Hepatocyte (in vitro differentiated cells): ENCODE results near the gene ARSK. TPM values are rescaled to one million over a fixed set of nuclear protein-coding genes. Genes with fewer than 3 reads are reported as not detected.

Experiments used
- DNase-seq: peaks from one replicate; pipeline ENCODE4 v3.0.0-alpha.2; 2016; ENCODE audit warnings: low spot score
- H2AFZ ChIP-seq: fragments of 200-600 bp; sonication (generic); 2 replicates; pipeline ENCODE4 v1.6.0; 2016; ENCODE audit warnings: antibody characterized with exemption, mild to moderate bottlenecking
- H3K27ac ChIP-seq: fragments of 200-600 bp; sonication (generic); 2 replicates; pipeline ENCODE4 v1.5.1; 2016; ENCODE audit warnings: mild to moderate bottlenecking
- H3K27me3 ChIP-seq: fragments of 200-600 bp; sonication (generic); 2 replicates; pipeline ENCODE4 v1.6.1; 2016
- H3K36me3 ChIP-seq: fragments of 200-600 bp; sonication (generic); replicated peaks from 2 replicates; pipeline ENCODE4 v1.5.1; 2016; ENCODE audit warnings: low read depth; ENCODE audit not compliant: insufficient read depth
- H3K4me1 ChIP-seq: fragments of 200-600 bp; sonication (generic); 2 replicates; pipeline ENCODE4 v1.5.1; 2016; ENCODE audit warnings: mild to moderate bottlenecking, moderate library complexity; ENCODE audit not compliant: insufficient read depth
- H3K4me2 ChIP-seq: fragments of 200-600 bp; sonication (generic); 2 replicates; pipeline ENCODE4 v1.6.0; 2016
- H3K4me3 ChIP-seq: fragments of 200-600 bp; sonication (generic); 2 replicates; pipeline ENCODE4 v1.5.1; 2016; ENCODE audit warnings: mild to moderate bottlenecking
- H3K79me2 ChIP-seq: fragments of 200-600 bp; sonication (generic); 2 replicates; pipeline ENCODE4 v1.6.0; 2017; ENCODE audit warnings: mild to moderate bottlenecking
- H3K9me2 ChIP-seq: fragments of 200-600 bp; sonication (generic); replicated peaks from 2 replicates; pipeline ENCODE4 v1.6.0; 2017; ENCODE audit warnings: mild to moderate bottlenecking; ENCODE audit not compliant: insufficient read depth
- H3K9me3 ChIP-seq: fragments of 200-600 bp; sonication (generic); 2 replicates; pipeline ENCODE4 v1.5.1; 2016; ENCODE audit warnings: low read depth, mild to moderate bottlenecking
- H4K20me1 ChIP-seq: fragments of 200-600 bp; sonication (generic); 2 replicates; pipeline ENCODE4 v1.6.0; 2016; ENCODE audit warnings: mild to moderate bottlenecking; ENCODE audit not compliant: insufficient read depth, poor library complexity, severe bottlenecking
- CTCF ChIP-seq: fragments of 200-600 bp; sonication (generic); IDR thresholded peaks from 2 replicates; pipeline ENCODE4 v1.5.1; 2016; ENCODE audit warnings: antibody characterized with exemption, mild to moderate bottlenecking; ENCODE audit not compliant: poor library complexity
- EZH2 ChIP-seq: fragments of 200-600 bp; sonication (generic); IDR thresholded peaks from 2 replicates; pipeline ENCODE4 v1.6.1; 2016; ENCODE audit warnings: antibody characterized with exemption, mild to moderate bottlenecking, borderline replicate concordance
- EZH2phosphoT487 ChIP-seq: fragments of 200-600 bp; sonication (generic); IDR thresholded peaks from one replicate; pipeline ENCODE4 v1.6.1; 2018; ENCODE audit warnings: antibody characterized with exemption, mild to moderate bottlenecking, low read depth, moderate library complexity; ENCODE audit not compliant: unreplicated experiment, severe bottlenecking
- WGBS: methylation state at CpG from one replicate; pipeline ENCODE4 v1.1.6; 2016; ENCODE audit warnings: low lambda C conversion rate; ENCODE audit errors: missing lambda C conversion rate; 5-methylcytosine and 5-hydroxymethylcytosine counted together
- polyA plus RNA-seq: library from polyadenylated mRNA; unstranded; fragments of >200 nt; fragmentation: Nextera tagmentation; extraction: Ambion mirVana; gene quantifications from 2 replicates; pipeline ENCODE4 v1.2.1, GENCODE V29; 2016
- total RNA-seq: library from RNA; depleted of rRNA; stranded (reverse); fragments of >200 nt; gene quantifications from 2 replicates; pipeline ENCODE4 v1.2.3, GENCODE V29; 2014

ARSK gene
- total and polyA plus RNA-seq, 2 experiments from 2014 or later: 12.8 to 15.1 TPM

DNA sequence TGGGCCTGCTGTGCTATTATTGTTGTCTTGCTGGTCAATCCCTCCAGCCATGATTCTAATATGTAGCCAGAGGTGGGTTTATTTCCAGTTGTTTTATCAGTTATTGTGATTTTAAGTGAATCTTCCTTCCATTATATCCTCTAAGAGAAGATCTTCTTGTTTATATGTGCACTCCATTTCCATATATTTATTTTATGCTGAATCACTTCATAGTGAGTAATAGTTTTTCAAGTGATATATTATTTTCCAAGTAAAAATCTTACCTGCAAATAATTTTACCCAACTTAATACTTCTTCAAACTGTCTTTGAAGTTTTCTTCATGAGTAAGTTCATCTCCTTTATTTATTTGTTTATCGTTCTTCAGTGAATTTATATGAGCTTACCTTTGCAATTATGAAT, 51.5 kb downstream of the ARSK start:
- TF ChIP-seq EZH2phosphoT487 (no peak), EZH2 (no peak), CTCF (no peak)
- WGBS: 100% methylated on average over 1 of the region's 1 CpG
- Histone ChIP-seq H3K27ac (no peak overlapping the region), H4K20me1 (no peaks in the 10 kb centered on the region), H3K9me3 (no peaks in the 10 kb centered on the region), H3K4me1 (no peaks in the 10 kb centered on the region), H3K4me3 (no peak overlapping the region), H3K36me3 (no peaks in the 10 kb centered on the region), H3K79me2 (no peaks in the 10 kb centered on the region), H3K27me3 (no peaks in the 10 kb centered on the region), H2AFZ (no peak overlapping the region), H3K9me2 (no peaks in the 10 kb centered on the region), H3K4me2 (no peak overlapping the region)
- no peak for DNase-seq

- Histone ChIP-seq H3K27me3 (no peaks in the 10 kb centered on the region), H3K4me1 (no peaks in the 10 kb centered on the region), H3K36me3 (no peaks in the 10 kb centered on the region), H3K27ac (no peak overlapping the region), H4K20me1 (no peaks in the 10 kb centered on the region), H3K79me2 (no peaks in the 10 kb centered on the region), H2AFZ (no peak overlapping the region), H3K4me3 (no peak overlapping the region), H3K9me2 (no peaks in the 10 kb centered on the region), H3K9me3 (no peaks in the 10 kb centered on the region), H3K4me2 (no peak overlapping the region)
- DNase-seq: no peak
- TF ChIP-seq EZH2phosphoT487 (no peak), CTCF (no peak), EZH2 (no peak)
- WGBS: 38% methylated on average over 3 of the region's 3 CpGs
Measured at GRCh38 chr5:95609711-95610110, 54.8 kb downstream of the ARSK start.

GRCh38 chr5:95610546-95610945, 55.6 kb downstream of the ARSK start:
- H3K27ac ChIP-seq: no peak overlapping the region

More at GRCh38 chr5:95610546-95610945, 55.6 kb downstream of the ARSK start:
- Histone ChIP-seq H3K9me3 (no peaks in the 10 kb centered on the region), H3K4me1 (no peaks in the 10 kb centered on the region), H3K9me2 (no peaks in the 10 kb centered on the region), H3K79me2 (no peaks in the 10 kb centered on the region), H2AFZ (no peak overlapping the region), H3K36me3 (no peaks in the 10 kb centered on the region), H4K20me1 (no peaks in the 10 kb centered on the region), H3K27me3 (no peaks in the 10 kb centered on the region), H3K4me2 (no peak overlapping the region), H3K4me3 (no peak overlapping the region)
- no peak for DNase-seq
- WGBS: 84% methylated on average over 7 of the region's 7 CpGs
- TF ChIP-seq CTCF (no peak), EZH2 (no peak), EZH2phosphoT487 (no peak)
